ENCODE data around the gene ZNF605. TPM values are rescaled to one million over a fixed set of nuclear protein-coding genes. Genes with fewer than 3 reads are reported as not detected.
A peak's percentile ranks its signal among the peaks of the same experiment; 100 is the strongest.

Gene ZNF605
- total and polyA plus RNA-seq, 2 of the 8 experiments (the other 6 are each of a cell fraction or from before 2014, with no cell fraction given): 3.6 to 20.3 TPM

- peak; percentile 50 for TF ChIP-seq MAX (IDR thresholded peaks at IDR 0.05)
- TF ChIP-seq KDM5A (IDR thresholded peaks at IDR 0.05; ENCODE audit: low read length): no peak
- no peak for TF ChIP-seq RFX5 (IDR thresholded peaks at IDR 0.05; ENCODE audit: borderline replicate concordance, low read depth, low read length)
- TF ChIP-seq SP1 (IDR thresholded peaks at IDR 0.05; ENCODE audit: low read depth, low read length): 0 out of 2 replicates have a peak, but pooled peaks have one; percentile 21
- TF ChIP-seq PHF8 (conservative IDR thresholded peaks at IDR 0.05; ENCODE audit: low read depth, low read length): no peak
- no peak for TF ChIP-seq ATF2 (IDR thresholded peaks at IDR 0.05; ENCODE audit: low read length)
- no peak for TF ChIP-seq SP2 (IDR thresholded peaks at IDR 0.05; ENCODE audit: low read length)
- TF ChIP-seq BRCA1 (IDR thresholded peaks at IDR 0.05; ENCODE audit: low read depth, low read length): no peak
- no peak for TF ChIP-seq SAP30 (IDR thresholded peaks at IDR 0.05; ENCODE audit: insufficient read depth, insufficient replicate concordance, low read length)
- no peak for TF ChIP-seq ZNF274 (IDR thresholded peaks at IDR 0.05; ENCODE audit: borderline replicate concordance, extremely low read depth, low read length)
- no peak for TF ChIP-seq EZH2 (IDR thresholded peaks at IDR 0.05; ENCODE audit: low read depth, low read length, severe bottlenecking)
Observed at GRCh38 chr12:132888852-132889251, 67.3 kb downstream of the ZNF605 start (continued).
